GM18519 (cell line): Measurements from ENCODE around the gene RPL10.
"Not testable (repeated sequence)": the region's sequence is repeated elsewhere in the genome, so short reads cannot be mapped to it uniquely, and the experiment has no call there.

Experiments used
- ATAC-seq: cut with Tn5 transposase; IDR thresholded peaks from one replicate; pipeline ENCODE4 v1.9.1; 2021; ENCODE audit warnings: mild to moderate bottlenecking, moderate library complexity; ENCODE audit not compliant: unreplicated experiment, low FRiP score

RPL10 gene

GRCh38 chrX:154399527-154400368 lies 1.6 kb downstream of the RPL10 start:
- ATAC-seq: no peak

- ATAC-seq: not testable (repeated sequence)
These were observed 2.2 kb downstream of the RPL10 start for GRCh38 chrX:154400369-154400817.

- no peak for ATAC-seq
These were observed 3.0 kb downstream of the RPL10 start for GRCh38 chrX:154401045-154401799.

GRCh38 chrX:154401918-154402621 lies 3.9 kb downstream of the RPL10 start:
- ATAC-seq: no peak

GRCh38 chrX:154402622-154403127 lies 4.5 kb downstream of the RPL10 start:
- no peak for ATAC-seq

GRCh38 chrX:154403192-154403591 lies 5.0 kb downstream of the RPL10 start:
- no peak for ATAC-seq

- no peak for ATAC-seq
These were observed 5.7 kb downstream of the RPL10 start for GRCh38 chrX:154403858-154404257.

GRCh38 chrX:154404625-154405192 lies 6.5 kb downstream of the RPL10 start:
- no peak for ATAC-seq

GRCh38 chrX:154408659-154409221 lies 10.6 kb downstream of the RPL10 start:
- no peak for ATAC-seq

GRCh38 chrX:154409222-154409871 lies 11.2 kb downstream of the RPL10 start, which contains the start of gene DNASE1L1:
TSS of gene DNASE1L1 (minus strand) at chrX:154409254. CDS start at chrX:154405568, 3,686 bp downstream.
- ATAC-seq: no peak

GRCh38 chrX:154411981-154412340 lies 13.8 kb downstream of the RPL10 start:
- ATAC-seq: no peak

GRCh38 chrX:154412468-154412867 lies 14.3 kb downstream of the RPL10 start:
- no peak for ATAC-seq

- no peak for ATAC-seq
These were observed 15.0 kb downstream of the RPL10 start for GRCh38 chrX:154413142-154413541.

GRCh38 chrX:154417157-154417556 lies 19.0 kb downstream of the RPL10 start:
- no peak for ATAC-seq

- ATAC-seq: no peak
These were observed 21.0 kb downstream of the RPL10 start for GRCh38 chrX:154419189-154419588.

GRCh38 chrX:154419688-154420401 lies 21.7 kb downstream of the RPL10 start:
- ATAC-seq: no peak

- ATAC-seq: no peak
These were observed 22.2 kb downstream of the RPL10 start for GRCh38 chrX:154420402-154420756.

GRCh38 chrX:154426916-154427770 lies 29.0 kb downstream of the RPL10 start:
- ATAC-seq: no peak
